GM12865 (cell line): ENCODE measurements around the gene MTMR6.

ENCODE experiments used
- DNase-seq: peaks from one replicate; pipeline ENCODE4 v3.0.0; 2010; ENCODE audit warnings: low read depth
- H3K4me3 ChIP-seq: 2 replicates; pipeline ENCODE4 v1.5.1; 2011; ENCODE audit warnings: mild to moderate bottlenecking, low read depth, low read length, control low read depth
- CTCF ChIP-seq: IDR thresholded peaks from 2 replicates; pipeline ENCODE4 v1.5.1; 2011; ENCODE audit warnings: low read length, control low read depth, low read depth, inconsistent platforms; ENCODE audit not compliant: insufficient read depth; ENCODE audit errors: missing control alignments

Gene MTMR6

GRCh38 chr13:25295228-25295627 lies 7.9 kb upstream of the MTMR6 start:
- H3K4me3 ChIP-seq: no peak overlapping the region
- DNase-seq: no peak
- TF ChIP-seq CTCF: no peak

DNA sequence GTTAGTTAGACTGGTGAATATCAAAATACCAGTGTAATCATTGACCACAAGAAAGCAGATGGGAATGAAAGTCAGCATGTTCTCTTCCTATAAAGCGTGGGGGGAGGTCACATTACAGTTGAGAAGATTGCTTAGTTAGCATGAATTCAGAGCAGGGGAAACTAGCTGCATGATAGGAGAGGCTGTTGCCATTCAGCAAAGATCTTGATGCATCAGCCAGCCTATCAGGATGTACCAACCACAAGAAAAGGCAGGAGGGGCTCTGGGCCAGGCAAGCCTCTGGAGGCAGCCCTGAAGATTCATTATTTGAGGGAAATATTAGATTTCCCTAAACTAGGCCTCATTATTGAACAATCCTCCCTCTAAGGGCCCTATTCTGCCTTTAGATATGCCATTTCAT lies 5.0 kb upstream of the MTMR6 start:
- no peak overlapping the region for H3K4me3 ChIP-seq
- no peak for DNase-seq
- TF ChIP-seq CTCF: no peak

GRCh38 chr13:25291691-25292090 lies 4.4 kb upstream of the MTMR6 start:
- DNase-seq: no peak
- no peak for TF ChIP-seq CTCF
- no peak overlapping the region for H3K4me3 ChIP-seq

DNA sequence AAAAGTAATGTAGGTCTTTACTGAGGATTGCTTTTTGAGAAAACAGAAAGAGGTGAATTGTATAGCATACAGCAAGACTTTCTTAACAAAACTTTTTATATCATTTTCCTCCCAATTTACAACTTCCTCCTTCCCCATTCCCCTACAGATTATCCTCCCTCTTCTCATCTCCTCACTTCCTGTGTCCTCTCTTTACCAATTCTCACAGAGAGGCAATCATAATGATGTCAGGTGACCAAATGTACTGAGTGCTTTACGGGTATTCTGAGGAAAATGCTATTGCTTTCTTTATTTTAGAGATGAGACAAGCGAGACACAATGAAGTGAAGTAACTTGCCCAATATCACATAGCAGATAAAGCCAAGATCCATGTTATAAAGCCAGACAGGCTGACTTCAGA lies 1.7 kb upstream of the MTMR6 start:
- no peak for TF ChIP-seq CTCF
- no peak for DNase-seq
- no peak overlapping the region for H3K4me3 ChIP-seq

DNA sequence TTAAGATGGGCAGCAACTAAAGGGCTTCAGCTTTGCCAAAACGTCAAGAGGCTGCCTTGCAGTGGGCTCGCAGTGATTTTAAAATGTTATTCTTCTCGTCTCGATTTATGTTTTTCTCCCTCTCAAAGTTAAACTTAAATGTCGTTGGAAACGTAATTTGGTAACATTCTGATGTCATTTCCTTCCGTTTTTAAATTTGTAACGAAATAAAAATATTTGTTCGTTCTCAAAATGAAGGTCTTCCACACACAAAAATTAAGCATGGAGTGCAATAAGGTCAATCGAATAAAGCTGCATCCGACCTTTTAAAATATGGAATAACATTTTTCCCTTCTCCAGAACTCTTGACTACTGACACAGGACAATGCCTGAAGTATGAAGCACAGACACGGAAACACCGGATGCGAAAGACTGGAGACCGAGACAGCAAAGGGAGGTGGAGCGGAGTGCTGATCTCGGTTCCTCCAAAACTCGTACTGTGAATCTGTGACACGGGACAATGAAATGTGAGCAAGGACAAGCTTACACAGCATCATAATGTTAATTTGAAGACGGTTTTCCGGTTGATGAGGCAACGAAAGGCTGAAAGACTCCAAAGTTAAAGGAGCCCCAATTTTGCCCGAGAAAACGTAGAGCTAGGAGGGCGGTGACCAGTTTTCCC lies 850 bp downstream of the MTMR6 start:
- TF ChIP-seq CTCF: no peak
- peak overlapping the region; percentile 88 for H3K4me3 ChIP-seq
- DNase-seq: peak; percentile 69

DNA sequence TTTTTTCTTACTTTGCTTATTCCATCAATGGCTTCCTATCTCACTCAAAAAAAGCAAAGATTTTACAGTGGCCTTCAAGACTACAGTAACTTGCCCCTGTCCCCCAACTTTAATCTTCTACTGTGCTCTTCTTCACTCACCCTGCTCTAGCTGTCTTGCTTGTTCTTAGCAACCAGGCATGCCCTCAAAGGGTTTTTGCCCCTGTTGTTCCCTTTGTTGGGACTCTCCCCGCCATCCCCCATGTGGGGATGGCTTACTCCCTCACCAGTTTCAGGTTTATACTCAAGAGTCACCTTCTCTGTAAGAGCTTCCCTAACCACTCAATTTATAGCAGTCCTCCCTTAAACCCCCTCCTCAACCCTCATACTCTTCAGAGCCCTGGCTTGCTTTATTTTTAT lies 5.4 kb downstream of the MTMR6 start:
- no peak for TF ChIP-seq CTCF

More for the DNA sequence above, 5.4 kb downstream of the MTMR6 start:
- no peak overlapping the region for H3K4me3 ChIP-seq
- peak; percentile 30 for DNase-seq
